CD14-positive monocyte (primary cell): Measurements from ENCODE around the gene FUZ. TPM values are rescaled to one million over a fixed set of nuclear protein-coding genes. Genes with fewer than 3 reads are reported as not detected.

Source experiments
- DNase-seq, 3 donors: peaks; one replicate each; pipeline ENCODE4 v3.0.0-alpha.2; 2011 to 2022
- H2AFZ ChIP-seq: 2 replicates; pipeline ENCODE4 v1.6.0; 2012; ENCODE audit warnings: mild to moderate bottlenecking, low read depth, low read length, inconsistent platforms; ENCODE audit not compliant: insufficient read depth, poor library complexity, severe bottlenecking
- H3K27ac ChIP-seq, 2 donors: 1 replicate in 1 of 2; 2 replicates in 1 of 2; pipeline ENCODE4 v1.5.1; 2012 to 2013; ENCODE audit warnings: low read length in 2 of 2, control low read depth in 1 of 2, inconsistent platforms in 1 of 2, low read depth in 1 of 2, mild to moderate bottlenecking in 1 of 2
- H3K27me3 ChIP-seq, 2 donors: one replicate each; pipeline versions ENCODE4 v1.6.0 to v1.6.1; 2011 to 2013; ENCODE audit warnings: low read length in 2 of 2; ENCODE audit not compliant: control insufficient read depth in 2 of 2, insufficient read depth in 2 of 2
- H3K36me3 ChIP-seq, 2 donors: replicated peaks in 1 of 2; 1 replicate in 1 of 2; 2 replicates in 1 of 2; pipeline versions ENCODE4 v1.5.1 to v1.6.1; 2012 to 2013; ENCODE audit warnings: low read length in 2 of 2, control low read depth in 1 of 2, inconsistent platforms in 1 of 2, mild to moderate bottlenecking in 1 of 2; ENCODE audit not compliant: insufficient read depth in 2 of 2, control insufficient read depth in 1 of 2
- H3K4me1 ChIP-seq, 2 donors: 1 replicate in 1 of 2; 2 replicates in 1 of 2; pipeline versions ENCODE4 v1.5.1 to v1.6.1; 2012 to 2013; ENCODE audit warnings: low read length in 2 of 2, control low read depth in 1 of 2, inconsistent platforms in 1 of 2, mild to moderate bottlenecking in 1 of 2, moderate library complexity in 1 of 2; ENCODE audit not compliant: insufficient read depth in 2 of 2, control insufficient read depth in 1 of 2
- H3K4me2 ChIP-seq: replicated peaks from 2 replicates; pipeline ENCODE3; 2012; ENCODE audit warnings: low read length, moderate library complexity, mild to moderate bottlenecking; ENCODE audit not compliant: poor library complexity, severe bottlenecking; ENCODE audit errors: extremely low read depth
- H3K4me3 ChIP-seq, 3 experiments: fragments of 200-600 bp in 1 of 3; sonication (generic) in 1 of 3; replicated peaks in 1 of 3; 1 replicate in 2 of 3; 2 replicates in 1 of 3; pipeline ENCODE4 v1.5.1; 2011 to 2013; ENCODE audit warnings: low read length in 3 of 3, mild to moderate bottlenecking in 3 of 3, control low read depth in 2 of 3, low read depth in 2 of 3, inconsistent platforms in 1 of 3, moderate library complexity in 1 of 3
- H3K79me2 ChIP-seq: 2 replicates; pipeline ENCODE4 v1.6.0; 2012; ENCODE audit warnings: mild to moderate bottlenecking, control low read depth, inconsistent platforms, low read length, moderate library complexity; ENCODE audit not compliant: insufficient read depth
- H3K9ac ChIP-seq: 2 replicates; pipeline ENCODE4 v1.6.0; 2017; ENCODE audit warnings: low read length, mild to moderate bottlenecking; ENCODE audit not compliant: insufficient read depth, poor library complexity, severe bottlenecking
- H3K9me3 ChIP-seq, 2 donors: replicated peaks in 1 of 2; 1 replicate in 1 of 2; 2 replicates in 1 of 2; pipeline versions ENCODE4 v1.5.1 to v1.6.1; 2012 to 2013; ENCODE audit warnings: low read length in 2 of 2, control low read depth in 1 of 2; ENCODE audit not compliant: control insufficient read depth in 1 of 2, insufficient read depth in 1 of 2
- H4K20me1 ChIP-seq: 2 replicates; pipeline ENCODE4 v1.6.0; 2012; ENCODE audit warnings: mild to moderate bottlenecking, low read length, control low read depth, moderate library complexity; ENCODE audit not compliant: insufficient read depth
- H3K27ac Mint-ChIP-seq, 7 donors: one replicate each; pipeline ENCODE4 v1.8.0; 2020; ENCODE audit warnings: mild to moderate bottlenecking in 7 of 7, mixed read lengths in 7 of 7, moderate library complexity in 6 of 7, inconsistent platforms in 2 of 7
- H3K27me3 Mint-ChIP-seq, 3 donors: one replicate each; pipeline ENCODE4 v1.8.0; 2021 to 2022; ENCODE audit warnings: low read depth in 3 of 3, mild to moderate bottlenecking in 3 of 3, mixed read lengths in 3 of 3, moderate library complexity in 3 of 3, inconsistent platforms in 1 of 3
- H3K36me3 Mint-ChIP-seq, 2 donors: one replicate each; pipeline ENCODE4 v1.8.0; 2020; ENCODE audit warnings: mixed read lengths in 2 of 2, inconsistent platforms in 1 of 2, mild to moderate bottlenecking in 1 of 2
- H3K4me1 Mint-ChIP-seq: one replicate; pipeline ENCODE4 v1.8.0; 2020; ENCODE audit warnings: mild to moderate bottlenecking, mixed read lengths
- H3K4me3 Mint-ChIP-seq, 2 donors: one replicate each; pipeline ENCODE4 v1.8.0; 2020; ENCODE audit warnings: mild to moderate bottlenecking in 2 of 2, mixed read lengths in 2 of 2, moderate library complexity in 1 of 2
- H3K9me3 Mint-ChIP-seq, 7 donors: one replicate each; pipeline ENCODE4 v1.8.0; 2020 to 2022; ENCODE audit warnings: mixed read lengths in 7 of 7, mild to moderate bottlenecking in 6 of 7, moderate library complexity in 6 of 7, inconsistent platforms in 2 of 7
- CTCF ChIP-seq: fragments of 200-600 bp; IDR thresholded peaks from one replicate; pipeline ENCODE4 v1.8.0; 2022; ENCODE audit warnings: antibody characterized with exemption, mild to moderate bottlenecking
- WGBS: methylation state at CpG from one replicate; pipeline ENCODE4 v1.1.5; 2013; ENCODE audit warnings: missing lambda C conversion rate; ENCODE audit not compliant: insufficient coverage; 5-methylcytosine and 5-hydroxymethylcytosine counted together
- intact Hi-C, 2 donors: fragments of 100-400 bp; cut with micrococcal nuclease; formaldehyde crosslinking; loops; one replicate each; pipeline versions ENCODE4 v1.15.0 to v1.15.1; 2023
- polyA plus RNA-seq, 3 donors: library from polyadenylated mRNA; depleted of rRNA in 1 of 3; unstranded in 2 of 3; stranded (reverse) in 1 of 3; fragments of 300-500 nt in 2 of 3; fragments of >200 nt in 1 of 3; fragmentation: Illumina TruSeq in 2 of 3; gene quantifications; 1 replicate in 2 of 3; 2 replicates in 1 of 3; pipeline ENCODE4 v1.2.3, GENCODE V29; 2012 to 2021

Gene FUZ
- polyA plus RNA-seq, 3 donors, result 5.3 to 16.7 (median 5.3) TPM

GRCh38 chr19:49800771-49801170 lies 12.3 kb downstream of the FUZ start:
- H3K4me3 ChIP-seq, result no peak overlapping the region
- WGBS, result 89% methylated on average over 5 of the region's 10 CpGs

GRCh38 chr19:49799798-49800376 lies 13.2 kb downstream of the FUZ start:
- WGBS, result 99% methylated on average over 25 of the region's 25 CpGs
- no peak for DNase-seq
- H3K27ac ChIP-seq, result no peak overlapping the region

More at GRCh38 chr19:49800771-49801170, 12.3 kb downstream of the FUZ start:
- Mint-ChIP-seq H3K4me3 (no peak overlapping the region), H3K27me3 (peaks cover 0 to 2% (median 0%) of the 10 kb centered on the region in 3 donors), H3K4me1 (no peaks in the 10 kb centered on the region), H3K27ac (peak overlapping the region in 3 of 7 donors; percentile 26 to 69 (median 59)), H3K36me3 (peaks cover 82 to 90% of the 10 kb centered on the region in 2 donors), H3K9me3 (no peaks in the 10 kb centered on the region)
- H3K9ac ChIP-seq, result no peak overlapping the region
- no peak for DNase-seq
- TF ChIP-seq CTCF, result no peak
- H3K36me3 ChIP-seq, result peaks cover 87 to 98% of the 10 kb centered on the region in 2 donors
- no peaks in the 10 kb centered on the region for H3K9me3 ChIP-seq
- no peaks in the 10 kb centered on the region for H3K4me1 ChIP-seq
- intact Hi-C loops, result no loop called here
- H3K79me2 ChIP-seq, result no peaks in the 10 kb centered on the region
- no peak overlapping the region for H3K4me2 ChIP-seq
- H2AFZ ChIP-seq, result no peak overlapping the region
- no peaks in the 10 kb centered on the region for H3K27me3 ChIP-seq
- peak overlapping the region in 1 of 2 donors; percentile 20 for H3K27ac ChIP-seq
- peaks cover 77% of the 10 kb centered on the region for H4K20me1 ChIP-seq

More at GRCh38 chr19:49799798-49800376, 13.2 kb downstream of the FUZ start:
- no peak overlapping the region for H2AFZ ChIP-seq
- no peaks in the 10 kb centered on the region for H3K27me3 ChIP-seq
- H3K4me3 Mint-ChIP-seq, result no peak overlapping the region
- peaks cover 91 to 100% of the 10 kb centered on the region in 2 donors for H3K36me3 ChIP-seq
- H3K79me2 ChIP-seq, result no peaks in the 10 kb centered on the region
- no peak overlapping the region for H3K4me2 ChIP-seq
- no peak for TF ChIP-seq CTCF
- no peak overlapping the region for H3K4me3 ChIP-seq
- peaks cover 91 to 95% of the 10 kb centered on the region in 2 donors for H3K36me3 Mint-ChIP-seq
- intact Hi-C loops, result no loop called here
- H4K20me1 ChIP-seq, result peaks cover 82% of the 10 kb centered on the region
- no peaks in the 10 kb centered on the region for H3K9me3 ChIP-seq
- peaks cover 0 to 2% (median 0%) of the 10 kb centered on the region in 3 donors for H3K27me3 Mint-ChIP-seq
- H3K4me1 Mint-ChIP-seq, result no peaks in the 10 kb centered on the region
- no peaks in the 10 kb centered on the region for H3K4me1 ChIP-seq
- H3K27ac Mint-ChIP-seq, result peak overlapping the region in 2 of 7 donors; percentile 30 to 38
- no peaks in the 10 kb centered on the region for H3K9me3 Mint-ChIP-seq
- H3K9ac ChIP-seq, result no peak overlapping the region
